Measurements from ENCODE around the gene SRA1.
"Not testable (repeated sequence)": the region's sequence is repeated elsewhere in the genome, so short reads cannot be mapped to it uniquely, and the experiment has no call there.

SRA1 gene

GRCh38 chr5:140591747-140592372 lies 34.6 kb upstream of the SRA1 start:
- no peak for DNase-seq
- Histone ChIP-seq H3K9me3 (ENCODE audit: severe bottlenecking) (no peaks in the 10 kb centered on the region), H3K27me3 (ENCODE audit: insufficient read depth, low read depth, severe bottlenecking) (no peaks in the 10 kb centered on the region), H3K4me3 (ENCODE audit: low read depth, low read length) (no peak overlapping the region), H3K27ac (no peak overlapping the region), H3K36me3 (no peaks in the 10 kb centered on the region)
- TF ChIP-seq CTCF (IDR thresholded peaks at IDR 0.05; ENCODE audit: low read depth, low read length): no peak

- Histone ChIP-seq H3K36me3 (no peaks in the 10 kb centered on the region), H3K9me3 (ENCODE audit: severe bottlenecking) (no peaks in the 10 kb centered on the region), H3K27me3 (ENCODE audit: insufficient read depth, low read depth, severe bottlenecking) (no peaks in the 10 kb centered on the region), H3K4me3 (ENCODE audit: low read depth, low read length) (no peak overlapping the region), H3K27ac (no peak overlapping the region)
- no peak for DNase-seq
- TF ChIP-seq CTCF (IDR thresholded peaks at IDR 0.05; ENCODE audit: low read depth, low read length): no peak
Observed at GRCh38 chr5:140590861-140591260, 33.6 kb upstream of the SRA1 start.

GRCh38 chr5:140588311-140589070 lies 31.2 kb upstream of the SRA1 start:
- H3K9me3 ChIP-seq (ENCODE audit: severe bottlenecking): peaks cover 6% of the 10 kb centered on the region
- no peak overlapping the region for H3K27ac ChIP-seq
- no peak for DNase-seq
- TF ChIP-seq CTCF (IDR thresholded peaks at IDR 0.05; ENCODE audit: low read depth, low read length): no peak
- H3K27me3 ChIP-seq (ENCODE audit: insufficient read depth, low read depth, severe bottlenecking): no peaks in the 10 kb centered on the region
- H3K4me3 ChIP-seq (ENCODE audit: low read depth, low read length): no peak overlapping the region
- no peaks in the 10 kb centered on the region for H3K36me3 ChIP-seq

- Histone ChIP-seq H3K27me3 (ENCODE audit: insufficient read depth, low read depth, severe bottlenecking) (no peaks in the 10 kb centered on the region), H3K36me3 (no peaks in the 10 kb centered on the region), H3K27ac (no peak overlapping the region), H3K9me3 (ENCODE audit: severe bottlenecking) (peaks cover 6% of the 10 kb centered on the region), H3K4me3 (ENCODE audit: low read depth, low read length) (no peak overlapping the region)
- TF ChIP-seq CTCF (IDR thresholded peaks at IDR 0.05; ENCODE audit: low read depth, low read length): no peak
- no peak for DNase-seq
Observed at GRCh38 chr5:140587495-140587894, 30.2 kb upstream of the SRA1 start.

- not testable (repeated sequence) for DNase-seq; H3K27ac ChIP-seq; H3K27me3 ChIP-seq (ENCODE audit: insufficient read depth, low read depth, severe bottlenecking); H3K36me3 ChIP-seq; H3K9me3 ChIP-seq (ENCODE audit: severe bottlenecking); H3K4me3 ChIP-seq (ENCODE audit: low read depth, low read length)
Observed at GRCh38 chr5:140579188-140579747, 22.0 kb upstream of the SRA1 start.

GRCh38 chr5:140576776-140577201 lies 19.5 kb upstream of the SRA1 start:
- no peak for DNase-seq
- H3K9me3 ChIP-seq (ENCODE audit: severe bottlenecking): no peaks in the 10 kb centered on the region
- no peaks in the 10 kb centered on the region for H3K27me3 ChIP-seq (ENCODE audit: insufficient read depth, low read depth, severe bottlenecking)
- TF ChIP-seq CTCF (IDR thresholded peaks at IDR 0.05; ENCODE audit: low read depth, low read length): no peak
- no peak overlapping the region for H3K27ac ChIP-seq
- no peaks in the 10 kb centered on the region for H3K36me3 ChIP-seq
- H3K4me3 ChIP-seq (ENCODE audit: low read depth, low read length): no peak overlapping the region
